B cell (primary cell): ENCODE results near the gene PRUNE2. TPM values are rescaled to one million over a fixed set of nuclear protein-coding genes. Genes with fewer than 3 reads are reported as not detected.

Source experiments
- ATAC-seq: fragments of 200-7000 bp; cut with Tn5 transposase; one replicate; pipeline ENCODE4 v1.10.0; 2021; ENCODE audit warnings: low read depth, mild to moderate bottlenecking, moderate number of reproducible peaks, moderate library complexity
- CTCF ChIA-PET: fragments of 350-600 bp; sonication (Branson Sonifier 250); formaldehyde crosslinking; loops from one replicate; lab custom pipeline; 2021; ENCODE audit warnings: antibody characterized with exemption, inconsistent platforms; lab: Charles Lee
- POLR2A ChIA-PET: fragments of 350-600 bp; sonication (Branson Sonifier 250); formaldehyde crosslinking; loops from one replicate; lab custom pipeline; 2021; ENCODE audit warnings: antibody characterized with exemption; lab: Charles Lee
- DNase-seq: peaks from one replicate; pipeline ENCODE4 v3.0.0; 2013
- H2AFZ ChIP-seq: 2 replicates; pipeline ENCODE4 v1.6.1; 2012; ENCODE audit warnings: mild to moderate bottlenecking, low read depth, low read length; ENCODE audit not compliant: insufficient read depth, poor library complexity, severe bottlenecking
- H3K27ac ChIP-seq, 2 donors: 1 replicate in 1 of 2; 2 replicates in 1 of 2; pipeline ENCODE4 v1.5.1; 2012 to 2013; ENCODE audit warnings: low read length in 2 of 2, mild to moderate bottlenecking in 2 of 2, moderate library complexity in 1 of 2
- H3K27me3 ChIP-seq, 4 experiments: fragments of 200-600 bp in 1 of 4; sonication (generic) in 1 of 4; replicated peaks in 1 of 4; 1 replicate in 2 of 4; 2 replicates in 2 of 4; pipeline versions ENCODE4 v1.6.1 to v1.7.0; 2013 to 2016; ENCODE audit warnings: low read length in 3 of 4, mild to moderate bottlenecking in 2 of 4, mixed read lengths in 1 of 4, moderate library complexity in 1 of 4; ENCODE audit not compliant: insufficient read depth in 4 of 4, control insufficient read depth in 3 of 4; ENCODE audit errors: control extremely low read depth in 1 of 4
- H3K36me3 ChIP-seq, 2 experiments: replicated peaks in 1 of 2; 1 replicate in 1 of 2; 2 replicates in 1 of 2; pipeline versions ENCODE4 v1.6.1 to v1.7.1; 2013; ENCODE audit warnings: low read length in 1 of 2; ENCODE audit not compliant: insufficient read depth in 2 of 2, control insufficient read depth in 1 of 2; ENCODE audit errors: control extremely low read depth in 1 of 2, extremely low read depth in 1 of 2
- H3K4me1 ChIP-seq, 2 donors: fragments of 200-600 bp in 1 of 2; sonication (generic) in 1 of 2; 1 replicate in 1 of 2; 2 replicates in 1 of 2; pipeline versions ENCODE4 v1.5.1 to v1.6.1; 2013 to 2017; ENCODE audit warnings: low read length in 2 of 2; ENCODE audit not compliant: control insufficient read depth in 2 of 2, insufficient read depth in 2 of 2
- H3K4me2 ChIP-seq: replicated peaks from 2 replicates; pipeline ENCODE3; 2012; ENCODE audit warnings: mild to moderate bottlenecking, low read depth, low read length; ENCODE audit not compliant: poor library complexity, severe bottlenecking
- H3K4me3 ChIP-seq, 5 experiments: fragments of 200-600 bp in 1 of 5; sonication (generic) in 1 of 5; 1 replicate in 3 of 5; 2 replicates in 2 of 5; pipeline versions ENCODE4 v1.5.1 to v1.7.0; 2011 to 2016; ENCODE audit warnings: low read length in 4 of 5, mild to moderate bottlenecking in 4 of 5, low read depth in 2 of 5, control low read depth in 1 of 5, moderate library complexity in 1 of 5; ENCODE audit not compliant: insufficient read depth in 1 of 5; ENCODE audit errors: control extremely low read depth in 1 of 5, extremely low read depth in 1 of 5
- H3K79me2 ChIP-seq: fragments of 200-600 bp; sonication (generic); one replicate; pipeline ENCODE4 v1.6.0; 2016; ENCODE audit warnings: low read length; ENCODE audit not compliant: control insufficient read depth, insufficient read depth
- H3K9ac ChIP-seq: fragments of 200-600 bp; sonication (generic); 2 replicates; pipeline ENCODE4 v1.6.1; 2017; ENCODE audit warnings: mild to moderate bottlenecking, low read length, moderate library complexity
- H3K9me3 ChIP-seq, 3 donors: one replicate each; pipeline versions ENCODE4 v1.6.1 to v1.7.1; 2013; ENCODE audit warnings: low read length in 2 of 3; ENCODE audit not compliant: control insufficient read depth in 2 of 3, insufficient read depth in 1 of 3; ENCODE audit errors: control extremely low read depth in 1 of 3
- H4K20me1 ChIP-seq: 2 replicates; pipeline ENCODE4 v1.6.0; 2012; ENCODE audit warnings: mild to moderate bottlenecking, low read length; ENCODE audit not compliant: insufficient read depth, control insufficient read depth, poor library complexity, severe bottlenecking
- H3K27ac Mint-ChIP-seq: one replicate; pipeline ENCODE4 v1.8.0; 2021; ENCODE audit warnings: mixed read lengths
- H3K27me3 Mint-ChIP-seq: one replicate; pipeline ENCODE4 v1.8.0; 2021; ENCODE audit warnings: mixed read lengths
- H3K4me1 Mint-ChIP-seq: one replicate; pipeline ENCODE4 v1.8.0; 2021; ENCODE audit warnings: mixed read lengths
- H3K4me3 Mint-ChIP-seq: one replicate; pipeline ENCODE4 v1.8.0; 2021; ENCODE audit warnings: mixed read lengths
- H3K9me3 Mint-ChIP-seq: one replicate; pipeline ENCODE4 v1.8.0; 2022; ENCODE audit warnings: mixed read lengths; ENCODE audit not compliant: insufficient read depth
- CTCF ChIP-seq: fragments of 200-600 bp; IDR thresholded peaks from one replicate; pipeline ENCODE4 v1.8.0; 2022; ENCODE audit warnings: antibody characterized with exemption, mild to moderate bottlenecking
- EZH2 ChIP-seq: IDR thresholded peaks from 2 replicates; pipeline ENCODE4 v1.6.1; 2012; ENCODE audit warnings: borderline replicate concordance, low read depth, mild to moderate bottlenecking, moderate library complexity, low read length; ENCODE audit not compliant: insufficient read depth, poor library complexity, severe bottlenecking
- WGBS: methylation state at CpG from one replicate; pipeline ENCODE4 v1.1.5; 2013; ENCODE audit warnings: missing lambda C conversion rate; ENCODE audit not compliant: insufficient coverage; 5-methylcytosine and 5-hydroxymethylcytosine counted together
- intact Hi-C: fragments of 100-400 bp; cut with micrococcal nuclease; formaldehyde crosslinking; loops from one replicate; pipeline ENCODE4 v1.10.0; 2022
- polyA plus RNA-seq: library from polyadenylated mRNA; depleted of rRNA; stranded (reverse); fragments of >200 nt; gene quantifications from 2 replicates; pipeline ENCODE4 v1.2.3, GENCODE V29; 2012
- total RNA-seq, 2 donors: library from RNA; stranded (reverse); fragments of 120-200 nt in 1 of 2; gene quantifications; 1 replicate in 1 of 2; 2 replicates in 1 of 2; pipeline versions ENCODE4 v1.2.3 to v1.2.4, GENCODE V29; 2013 to 2022

Gene PRUNE2
- total and polyA plus RNA-seq, 2 donors (not counting 1 experiment from before 2014, with no cell fraction given), result 0.12 TPM; not detected in 1

GRCh38 chr9:76904661-76905457 is 1.1 kb downstream of the PRUNE2 start:
- intact Hi-C loops, result no loop called here
- Histone ChIP-seq H3K9me3 (peaks cover 0 to 3% (median 0%) of the 10 kb centered on the region in 3 donors), H3K79me2 (no peaks in the 10 kb centered on the region), H3K36me3 (no peaks in the 10 kb centered on the region), H3K4me2 (no peak overlapping the region), H3K9ac (no peak overlapping the region), H3K4me3 (no peak overlapping the region), H3K4me1 (no peaks in the 10 kb centered on the region), H3K27me3 (peaks cover 0 to 18% (median 12%) of the 10 kb centered on the region in 4 experiments), H2AFZ (no peak overlapping the region), H3K27ac (no peak overlapping the region), H4K20me1 (no peaks in the 10 kb centered on the region)
- no peak for TF ChIP-seq EZH2
- Mint-ChIP-seq H3K4me3 (no peak overlapping the region), H3K4me1 (peaks cover 5% of the 10 kb centered on the region), H3K9me3 (no peaks in the 10 kb centered on the region), H3K27ac (no peak overlapping the region), H3K27me3 (peaks cover 74% of the 10 kb centered on the region)
- DNase-seq (no peak), ATAC-seq (no peak)
- WGBS, result 82% methylated on average over 4 of the region's 8 CpGs
- CTCF ChIA-PET, result no interaction called here
- POLR2A ChIA-PET, result no interaction called here

GRCh38 chr9:76902395-76902794 is 3.5 kb downstream of the PRUNE2 start:
- no peak overlapping the region for H3K9ac ChIP-seq
- Mint-ChIP-seq H3K9me3 (no peaks in the 10 kb centered on the region), H3K4me1 (peaks cover 5% of the 10 kb centered on the region), H3K4me3 (no peak overlapping the region), H3K27ac (no peak overlapping the region), H3K27me3 (peaks cover 70% of the 10 kb centered on the region)
- H2AFZ ChIP-seq, result no peak overlapping the region
- ChIA-PET CTCF (no interaction called here), POLR2A (no interaction called here)
- no peaks in the 10 kb centered on the region for H3K36me3 ChIP-seq
- no peak overlapping the region for H3K4me2 ChIP-seq
- H3K27me3 ChIP-seq, result peaks cover 0 to 17% (median 10%) of the 10 kb centered on the region in 4 experiments
- 51% methylated on average over 3 of the region's 6 CpGs for WGBS
- ATAC-seq (no peak), DNase-seq (no peak)
- H4K20me1 ChIP-seq, result no peaks in the 10 kb centered on the region
- H3K4me3 ChIP-seq, result no peak overlapping the region
- TF ChIP-seq EZH2, result no peak
- TF ChIP-seq CTCF, result no peak
- H3K9me3 ChIP-seq, result peaks cover 0 to 3% (median 0%) of the 10 kb centered on the region in 3 donors
- intact Hi-C loops, result no loop called here
- H3K4me1 ChIP-seq, result no peaks in the 10 kb centered on the region
- H3K27ac ChIP-seq, result no peak overlapping the region
- H3K79me2 ChIP-seq, result no peaks in the 10 kb centered on the region
